ENCODE data around the gene TRAPPC11. TPM values are rescaled to one million over a fixed set of nuclear protein-coding genes. Genes with fewer than 3 reads are reported as not detected.

Gene TRAPPC11
- total RNA-seq, 1 experiment from 2014 or later, result 29.1 TPM

GRCh38 chr4:183639291-183639690, 19.8 kb upstream of the TRAPPC11 start:
- Histone ChIP-seq H3K9me3 (ENCODE audit: low read depth, low read length, poor library complexity, severe bottlenecking) (no peaks in the 10 kb centered on the region), H3K4me1 (ENCODE audit: insufficient read depth, low read length, poor library complexity, severe bottlenecking) (no peaks in the 10 kb centered on the region), H3K4me3 (ENCODE audit: low read depth, low read length, poor library complexity, severe bottlenecking) (no peak overlapping the region), H3K27me3 (replicated peaks; ENCODE audit: insufficient read depth, low read depth, low read length, poor library complexity) (no peaks in the 10 kb centered on the region), H3K27ac (ENCODE audit: low read depth, low read length, poor library complexity, severe bottlenecking) (no peak overlapping the region), H3K36me3 (ENCODE audit: insufficient read depth, low read length, poor library complexity, severe bottlenecking) (peaks cover 4% of the 10 kb centered on the region)
- POLR2A ChIA-PET (ENCODE audit: low non-redundant PET), result no interaction called here
- TF ChIP-seq CTCF (conservative IDR thresholded peaks at IDR 0.05; ENCODE audit: low read depth, low read length), result no peak
- TF ChIP-seq EZH2 (IDR thresholded peaks at IDR 0.05; ENCODE audit: borderline replicate concordance, low read depth, low read length, poor library complexity, severe bottlenecking), result no peak
- CTCF ChIA-PET, result no interaction called here
- BruUV-seq (replicated peaks), result no TSS peak
- DNase-seq (ENCODE audit: low spot score), result no peak
- intact Hi-C loops (cut with micrococcal nuclease; ENCODE audit: unreplicated experiment), result no loop called here

DNA sequence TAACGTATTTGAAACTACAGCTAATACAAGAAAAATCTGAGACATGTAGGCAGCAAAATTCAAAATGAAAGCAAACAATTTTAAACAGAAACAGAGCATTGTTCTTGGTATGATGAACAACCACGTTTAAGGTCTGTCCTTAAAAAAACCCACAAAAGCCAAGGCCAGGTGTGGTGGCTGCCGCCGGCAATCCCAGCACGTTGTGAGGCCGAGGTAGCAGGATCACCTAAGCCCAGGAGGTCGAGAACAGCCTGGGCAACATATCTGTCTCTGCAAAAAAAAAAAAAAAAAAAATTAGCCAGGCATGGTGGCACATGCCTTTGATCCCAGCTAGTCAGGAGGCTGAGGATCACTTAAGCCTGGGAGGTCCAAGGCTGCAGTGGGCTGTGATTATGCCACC, 13.8 kb upstream of the TRAPPC11 start:
- intact Hi-C loops (cut with micrococcal nuclease; ENCODE audit: unreplicated experiment), result no loop called here
- Histone ChIP-seq H3K27me3 (replicated peaks; ENCODE audit: insufficient read depth, low read depth, low read length, poor library complexity) (no peaks in the 10 kb centered on the region), H3K9me3 (ENCODE audit: low read depth, low read length, poor library complexity, severe bottlenecking) (no peaks in the 10 kb centered on the region), H3K36me3 (ENCODE audit: insufficient read depth, low read length, poor library complexity, severe bottlenecking) (peaks cover 29% of the 10 kb centered on the region), H3K4me1 (ENCODE audit: insufficient read depth, low read length, poor library complexity, severe bottlenecking) (no peaks in the 10 kb centered on the region), H3K4me3 (ENCODE audit: low read depth, low read length, poor library complexity, severe bottlenecking) (no peak overlapping the region), H3K27ac (ENCODE audit: low read depth, low read length, poor library complexity, severe bottlenecking) (no peak overlapping the region)
- POLR2A ChIA-PET (ENCODE audit: low non-redundant PET), result no interaction called here
- no peak for TF ChIP-seq CTCF (conservative IDR thresholded peaks at IDR 0.05; ENCODE audit: low read depth, low read length)
- TF ChIP-seq EZH2 (IDR thresholded peaks at IDR 0.05; ENCODE audit: borderline replicate concordance, low read depth, low read length, poor library complexity, severe bottlenecking), result no peak
- DNase-seq (ENCODE audit: low spot score), result no peak
- CTCF ChIA-PET, result no interaction called here
- no TSS peak for BruUV-seq (replicated peaks)

- peak overlapping the region; percentile 91 for H3K4me3 ChIP-seq (ENCODE audit: low read depth, low read length, poor library complexity, severe bottlenecking)
- H3K27me3 ChIP-seq (replicated peaks; ENCODE audit: insufficient read depth, low read depth, low read length, poor library complexity), result no peaks in the 10 kb centered on the region
- TF ChIP-seq EZH2 (IDR thresholded peaks at IDR 0.05; ENCODE audit: borderline replicate concordance, low read depth, low read length, poor library complexity, severe bottlenecking), result no peak
- no peak for TF ChIP-seq CTCF (conservative IDR thresholded peaks at IDR 0.05; ENCODE audit: low read depth, low read length)
- no peaks in the 10 kb centered on the region for H3K9me3 ChIP-seq (ENCODE audit: low read depth, low read length, poor library complexity, severe bottlenecking)
- no peak for DNase-seq (ENCODE audit: low spot score)
- BruUV-seq (replicated peaks), result no TSS peak
- ChIA-PET POLR2A (ENCODE audit: low non-redundant PET) (no interaction called here), CTCF (no interaction called here)
- H3K27ac ChIP-seq (ENCODE audit: low read depth, low read length, poor library complexity, severe bottlenecking), result no peak overlapping the region
- intact Hi-C loops (cut with micrococcal nuclease; ENCODE audit: unreplicated experiment), result loop anchor here (5.0 kb wide), 1 partner anchor 185 kb away; no protein-coding TSS in a partner anchor
- H3K36me3 ChIP-seq (ENCODE audit: insufficient read depth, low read length, poor library complexity, severe bottlenecking), result peaks cover 6% of the 10 kb centered on the region
- H3K4me1 ChIP-seq (ENCODE audit: insufficient read depth, low read length, poor library complexity, severe bottlenecking), result peaks cover 14% of the 10 kb centered on the region
Measured at GRCh38 chr4:183657564-183657963, 1.5 kb upstream of the TRAPPC11 start.

Measured in A673 (cell line).